Measurements from ENCODE around the gene ASXL2. TPM values are rescaled to one million over a fixed set of nuclear protein-coding genes. Genes with fewer than 3 reads are reported as not detected.

ASXL2 gene
- total RNA-seq, 1 experiment from 2014 or later = 34.0 TPM

GRCh38 chr2:25797620-25798488 is 80.4 kb downstream of the ASXL2 start:
- intact Hi-C loops (cut with micrococcal nuclease) = no loop called here
- H3K4me3 Mint-ChIP-seq (ENCODE audit: unreplicated experiment) = no peak overlapping the region
- H3K4me1 Mint-ChIP-seq (ENCODE audit: insufficient read depth, unreplicated experiment) = no peaks in the 10 kb centered on the region
- peaks cover 16% of the 10 kb centered on the region for H3K36me3 Mint-ChIP-seq (ENCODE audit: insufficient read depth, unreplicated experiment)
- H3K9me3 Mint-ChIP-seq (ENCODE audit: unreplicated experiment) = no peaks in the 10 kb centered on the region
- no peaks in the 10 kb centered on the region for H3K27me3 Mint-ChIP-seq (ENCODE audit: insufficient read depth, unreplicated experiment)
- H3K27ac Mint-ChIP-seq (ENCODE audit: low read depth, unreplicated experiment) = no peak overlapping the region
- DNase-seq (ENCODE audit: unreplicated experiment) = no peak
- ChIA-PET POLR2A (no interaction called here), CTCF (interaction anchor here (0.9 kb wide), 1 partner anchor 191 kb away, joined by 3 read pairs; no protein-coding TSS in a partner anchor)
- no peak for TF ChIP-seq CTCF (IDR thresholded peaks at IDR 0.05; ENCODE audit: unreplicated experiment)
- no TSS peak for BruUV-seq (replicated peaks)

GRCh38 chr2:25794544-25795276 is 83.6 kb downstream of the ASXL2 start:
- Mint-ChIP-seq H3K27ac (ENCODE audit: low read depth, unreplicated experiment) (no peak overlapping the region), H3K27me3 (ENCODE audit: insufficient read depth, unreplicated experiment) (no peaks in the 10 kb centered on the region), H3K36me3 (ENCODE audit: insufficient read depth, unreplicated experiment) (peaks cover 28% of the 10 kb centered on the region), H3K9me3 (ENCODE audit: unreplicated experiment) (no peaks in the 10 kb centered on the region), H3K4me3 (ENCODE audit: unreplicated experiment) (no peak overlapping the region), H3K4me1 (ENCODE audit: insufficient read depth, unreplicated experiment) (no peaks in the 10 kb centered on the region)
- TF ChIP-seq CTCF (IDR thresholded peaks at IDR 0.05; ENCODE audit: unreplicated experiment) = no peak
- intact Hi-C loops (cut with micrococcal nuclease) = no loop called here
- BruUV-seq (replicated peaks) = no TSS peak
- CTCF ChIA-PET = interaction anchor here (0.6 kb wide), 1 partner anchor 183 kb away, joined by 5 read pairs; no protein-coding TSS in a partner anchor
- POLR2A ChIA-PET = no interaction called here
- DNase-seq (ENCODE audit: unreplicated experiment) = no peak

GRCh38 chr2:25790074-25790790 is 88.1 kb downstream of the ASXL2 start:
- intact Hi-C loops (cut with micrococcal nuclease) = no loop called here
- Mint-ChIP-seq H3K27me3 (ENCODE audit: insufficient read depth, unreplicated experiment) (no peaks in the 10 kb centered on the region), H3K4me3 (ENCODE audit: unreplicated experiment) (no peak overlapping the region), H3K9me3 (ENCODE audit: unreplicated experiment) (no peaks in the 10 kb centered on the region), H3K4me1 (ENCODE audit: insufficient read depth, unreplicated experiment) (no peaks in the 10 kb centered on the region), H3K36me3 (ENCODE audit: insufficient read depth, unreplicated experiment) (peaks cover 21% of the 10 kb centered on the region), H3K27ac (ENCODE audit: low read depth, unreplicated experiment) (no peak overlapping the region)
- DNase-seq (ENCODE audit: unreplicated experiment) = no peak
- POLR2A ChIA-PET = interaction anchor here (0.6 to 0.7 kb wide), 2 partner anchors 9 to 96 kb away, joined by 3 read pairs; no protein-coding TSS in a partner anchor
- no TSS peak for BruUV-seq (replicated peaks)
- no peak for TF ChIP-seq CTCF (IDR thresholded peaks at IDR 0.05; ENCODE audit: unreplicated experiment)
- CTCF ChIA-PET = interaction anchor here (0.5 to 0.6 kb wide), 2 partner anchors 144 to 177 kb away, joined by 3 read pairs; no protein-coding TSS in a partner anchor

- intact Hi-C loops (cut with micrococcal nuclease) = no loop called here
- Mint-ChIP-seq H3K36me3 (ENCODE audit: insufficient read depth, unreplicated experiment) (peaks cover 18% of the 10 kb centered on the region), H3K4me3 (ENCODE audit: unreplicated experiment) (no peak overlapping the region), H3K27ac (ENCODE audit: low read depth, unreplicated experiment) (no peak overlapping the region), H3K4me1 (ENCODE audit: insufficient read depth, unreplicated experiment) (no peaks in the 10 kb centered on the region), H3K9me3 (ENCODE audit: unreplicated experiment) (no peaks in the 10 kb centered on the region), H3K27me3 (ENCODE audit: insufficient read depth, unreplicated experiment) (no peaks in the 10 kb centered on the region)
- BruUV-seq (replicated peaks) = no TSS peak
- TF ChIP-seq CTCF (IDR thresholded peaks at IDR 0.05; ENCODE audit: unreplicated experiment) = no peak
- POLR2A ChIA-PET = no interaction called here
- CTCF ChIA-PET = no interaction called here
- no peak for DNase-seq (ENCODE audit: unreplicated experiment)
Observed at GRCh38 chr2:25788457-25788856, 89.8 kb downstream of the ASXL2 start.
